ENCODE results near the gene UBAC1.

DNA sequence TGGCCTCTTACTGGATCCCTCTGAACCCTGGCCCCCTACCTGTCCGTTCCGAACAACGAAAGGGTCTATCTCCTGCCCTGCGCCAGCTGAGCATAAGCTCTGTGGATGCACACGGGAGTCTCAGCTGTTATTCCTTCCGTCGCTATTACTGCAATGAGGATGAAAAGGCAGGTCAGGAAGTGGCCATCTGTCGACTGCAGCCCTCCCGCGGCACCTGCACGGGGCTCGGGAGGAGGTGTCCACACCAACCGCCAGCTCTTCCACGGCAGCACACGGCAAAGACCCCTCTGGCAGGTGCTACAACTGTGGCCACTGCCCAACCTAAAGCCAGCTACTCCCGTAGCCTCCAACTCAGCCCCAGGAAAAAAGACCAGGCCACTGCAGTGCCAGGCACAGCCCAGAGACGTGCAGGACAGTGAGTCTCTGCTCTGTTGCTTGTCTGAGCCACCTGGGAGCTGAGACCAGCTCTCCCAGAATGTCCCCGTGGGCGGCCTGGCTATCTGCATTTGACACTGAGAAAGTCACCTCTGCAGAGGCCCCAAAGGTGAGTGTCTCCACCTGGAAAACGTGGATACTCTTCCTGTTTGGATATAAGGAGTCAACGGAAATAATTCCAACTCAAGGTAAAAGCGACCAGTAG lies 72.9 kb downstream of the UBAC1 start:
- TF ChIP-seq EZH2 (IDR thresholded peaks at IDR 0.05) = no peak
- TF ChIP-seq POLR2AphosphoS5 (IDR thresholded peaks at IDR 0.05; ENCODE audit: borderline replicate concordance, low read depth, low read length) = no peak
- TF ChIP-seq FOXP2 (optimal IDR thresholded peaks at IDR 0.05; ENCODE audit: control extremely low read depth, extremely low read length, insufficient read depth) = no peak

Data from SK-N-MC (cell line).